ENCODE results near the gene TIMM21.

TIMM21 gene

GRCh38 chr18:74147491-74147778 is 888 bp upstream of the TIMM21 start:
- DNase-seq (ENCODE audit: low read depth in 2 of 2), result no peak

DNA sequence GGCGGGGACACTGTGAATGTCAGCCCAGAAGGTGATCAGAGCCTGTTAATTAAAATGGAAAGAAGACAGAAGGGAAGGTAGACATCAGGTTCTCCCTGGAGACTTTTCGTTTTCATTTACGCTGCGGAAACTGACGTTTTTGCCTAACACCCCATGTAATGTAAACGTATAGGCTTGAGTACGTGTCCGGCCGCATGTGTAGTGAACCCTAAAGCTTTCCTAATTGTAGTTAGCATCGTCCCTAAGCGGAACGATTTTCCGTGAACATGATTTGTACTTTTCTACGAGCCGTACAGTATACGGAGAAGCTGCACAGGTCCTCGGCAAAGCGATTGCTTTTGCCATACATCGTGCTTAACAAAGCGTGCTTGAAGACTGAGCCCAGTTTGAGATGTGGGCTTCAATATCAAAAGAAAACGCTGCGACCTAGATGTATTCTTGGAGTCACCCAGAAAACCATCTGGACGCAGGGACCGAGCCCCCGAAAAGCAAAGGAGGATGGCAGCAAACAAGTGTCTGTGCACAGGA is 284 bp downstream of the TIMM21 start:
- no peak for DNase-seq (ENCODE audit: low read depth in 2 of 2)

DNA sequence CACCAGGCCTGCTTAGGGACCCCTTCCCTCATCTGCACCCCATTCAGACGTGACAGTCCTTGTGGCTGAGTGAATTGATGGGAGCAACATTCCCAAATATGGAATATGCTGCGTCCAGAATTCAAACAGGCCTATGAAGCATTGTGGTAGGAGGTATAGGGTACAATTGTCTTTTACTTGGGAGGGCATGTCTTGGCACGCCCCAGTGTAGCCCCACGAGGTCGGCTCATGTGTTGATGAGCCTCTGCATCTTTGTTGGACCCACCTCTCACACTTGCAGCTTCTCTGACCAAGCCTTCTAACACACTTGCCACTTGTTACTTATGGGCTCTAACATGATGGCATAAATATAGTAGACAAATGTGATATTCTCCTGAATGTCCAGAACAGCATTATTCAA is 1.6 kb downstream of the TIMM21 start:
- no peak for DNase-seq (ENCODE audit: low read depth in 2 of 2)

GRCh38 chr18:74152270-74152669 is 3.9 kb downstream of the TIMM21 start:
- DNase-seq (ENCODE audit: low read depth in 2 of 2), result no peak

DNA sequence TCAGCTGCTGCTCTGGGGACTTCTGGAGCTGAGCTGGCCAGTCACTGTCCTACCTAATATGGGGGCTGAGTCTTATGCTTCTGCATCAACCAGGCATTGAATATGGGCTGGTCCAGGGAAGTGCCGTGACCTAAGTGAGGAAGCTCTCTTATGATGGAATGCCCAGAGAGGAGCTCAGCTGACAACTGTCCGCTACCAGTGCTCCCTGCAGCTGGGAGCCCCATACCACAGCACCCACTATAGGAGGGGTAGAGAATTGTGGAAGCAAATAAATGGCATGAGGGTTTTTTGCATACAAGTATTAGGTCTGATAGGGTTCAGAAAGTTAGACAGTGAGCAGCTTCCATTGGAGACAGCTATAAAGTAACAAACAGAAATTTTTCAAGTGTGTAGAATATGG is 4.5 kb downstream of the TIMM21 start:
- DNase-seq (ENCODE audit: low read depth in 2 of 2), result no peak

DNA sequence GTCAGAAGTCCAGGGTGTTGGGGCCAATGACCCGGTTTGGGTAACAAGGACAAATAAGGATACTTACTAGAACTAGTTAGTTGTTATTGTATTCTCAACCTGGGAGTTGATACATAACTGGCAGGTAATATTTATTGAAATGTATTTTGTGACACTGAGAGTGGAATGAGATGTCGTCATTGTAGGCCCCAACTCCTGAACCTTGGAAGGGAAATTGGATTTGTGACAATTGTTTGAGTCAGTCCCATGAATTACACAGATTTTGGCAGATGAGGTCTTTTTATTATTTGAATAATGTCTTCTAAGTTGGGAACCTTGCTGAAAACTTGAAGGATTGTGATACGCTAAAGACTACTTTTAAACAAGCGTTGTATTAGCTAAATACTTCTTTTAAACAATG is 5.1 kb downstream of the TIMM21 start:
- DNase-seq (ENCODE audit: low read depth in 2 of 2), result no peak

GRCh38 chr18:74153793-74154192 is 5.5 kb downstream of the TIMM21 start:
- no peak for DNase-seq (ENCODE audit: low read depth in 2 of 2)

GRCh38 chr18:74154716-74155115 is 6.4 kb downstream of the TIMM21 start:
- DNase-seq (ENCODE audit: low read depth in 2 of 2), result no peak

GRCh38 chr18:74155276-74155675 is 7.0 kb downstream of the TIMM21 start:
- DNase-seq (ENCODE audit: low read depth in 2 of 2), result no peak

GRCh38 chr18:74163019-74163660 is 14.8 kb downstream of the TIMM21 start:
- DNase-seq (ENCODE audit: low read depth in 2 of 2), result no peak

- no peak for DNase-seq (ENCODE audit: low read depth in 2 of 2)
Observed at GRCh38 chr18:74166386-74166785, 18.1 kb downstream of the TIMM21 start.

GRCh38 chr18:74171910-74172606 is 23.7 kb downstream of the TIMM21 start:
- no peak for DNase-seq (ENCODE audit: low read depth in 2 of 2)

DNA sequence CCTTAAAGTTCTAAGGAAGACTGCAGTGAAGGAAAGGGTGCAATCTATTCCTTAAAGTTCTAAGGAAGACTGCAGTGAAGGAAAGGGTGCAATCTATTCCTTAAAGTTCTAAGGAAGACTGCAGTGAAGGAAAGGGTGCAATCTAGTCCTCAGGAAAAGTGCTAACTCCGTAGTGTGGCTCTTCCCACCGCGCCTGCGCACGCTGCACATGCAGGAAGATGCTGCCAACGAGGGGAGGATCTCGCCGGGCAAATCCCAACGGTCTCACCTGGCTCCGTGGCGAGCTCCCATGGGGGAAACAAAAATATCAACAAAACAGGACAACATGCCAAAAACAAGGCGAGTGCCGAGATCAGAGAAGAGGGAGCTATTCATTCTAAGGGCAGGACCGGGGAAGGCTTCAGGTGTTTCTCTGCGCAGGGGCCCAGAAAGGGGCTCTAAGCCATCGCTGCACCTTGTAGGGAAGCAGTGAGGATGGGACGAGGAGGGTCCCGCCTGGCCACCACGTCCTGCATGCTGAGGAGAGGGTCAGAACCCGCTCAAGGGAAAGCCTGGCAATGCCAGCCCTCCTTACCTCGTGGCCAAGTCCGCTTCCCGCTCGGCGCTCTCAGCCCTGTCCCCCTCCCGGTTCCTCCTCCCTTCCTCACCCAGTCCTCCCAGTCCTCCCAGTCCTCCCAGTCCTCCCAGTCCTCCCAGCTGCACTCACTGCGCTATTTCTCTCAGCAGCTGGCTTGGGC is 24.5 kb downstream of the TIMM21 start:
- no peak for DNase-seq (ENCODE audit: low read depth in 2 of 2)

- DNase-seq (ENCODE audit: low read depth in 2 of 2), result no peak
Observed at GRCh38 chr18:74173434-74173750, 25.1 kb downstream of the TIMM21 start.

DNA sequence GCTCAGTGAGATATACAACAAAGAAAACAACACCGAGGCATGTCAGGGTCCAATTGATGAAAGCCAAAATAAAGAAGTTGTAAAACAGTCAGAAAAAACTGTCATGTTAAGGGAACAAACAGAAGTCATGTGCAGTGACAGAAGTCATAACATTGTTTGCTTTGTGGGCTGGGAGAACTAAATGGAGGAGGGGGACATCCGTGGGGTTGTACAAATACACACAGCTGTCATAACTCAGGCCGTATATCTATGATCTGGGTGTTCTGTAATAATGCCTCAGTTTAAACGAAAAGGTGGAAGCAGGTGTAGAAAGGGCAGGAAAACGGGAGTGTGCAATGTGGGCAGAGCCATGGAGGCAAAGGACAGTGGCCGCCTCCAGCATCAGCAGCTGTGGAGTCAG is 27.3 kb downstream of the TIMM21 start:
- DNase-seq (ENCODE audit: low read depth in 2 of 2), result no peak

- no peak for DNase-seq (ENCODE audit: low read depth in 2 of 2)
Observed at GRCh38 chr18:74178884-74179283, 30.6 kb downstream of the TIMM21 start.

- no peak for DNase-seq (ENCODE audit: low read depth in 2 of 2)
Observed at GRCh38 chr18:74179623-74180199, 31.4 kb downstream of the TIMM21 start.

- no peak for DNase-seq (ENCODE audit: low read depth in 2 of 2)
Observed at GRCh38 chr18:74182335-74182734, 34.0 kb downstream of the TIMM21 start.

DNA sequence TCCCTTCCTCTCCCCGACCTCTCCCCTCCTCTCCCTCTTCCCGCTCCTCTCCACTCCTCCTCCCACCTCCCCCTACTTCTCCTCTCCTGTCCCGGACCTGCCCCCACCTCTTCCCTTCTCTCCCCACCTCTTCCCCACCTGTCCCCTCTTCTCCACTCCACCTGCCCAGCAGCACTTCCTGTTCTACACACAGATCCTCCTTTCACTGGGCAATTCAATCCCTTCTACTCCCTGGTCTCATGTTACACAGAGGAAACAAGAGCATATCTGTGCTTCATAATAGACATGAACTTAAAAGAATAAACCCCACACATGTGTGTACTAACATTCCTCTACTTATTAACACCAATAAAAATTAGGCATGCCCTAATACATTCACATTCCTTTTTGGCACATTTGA is 34.8 kb downstream of the TIMM21 start:
- no peak for DNase-seq (ENCODE audit: low read depth in 2 of 2)

GRCh38 chr18:74184875-74185274 is 36.6 kb downstream of the TIMM21 start:
- no peak for DNase-seq (ENCODE audit: low read depth in 2 of 2)

GRCh38 chr18:74185860-74186259 is 37.5 kb downstream of the TIMM21 start:
- DNase-seq (ENCODE audit: low read depth in 2 of 2), result no peak

- no peak for DNase-seq (ENCODE audit: low read depth in 2 of 2)
Observed at GRCh38 chr18:74186661-74187060, 38.3 kb downstream of the TIMM21 start.

DNA sequence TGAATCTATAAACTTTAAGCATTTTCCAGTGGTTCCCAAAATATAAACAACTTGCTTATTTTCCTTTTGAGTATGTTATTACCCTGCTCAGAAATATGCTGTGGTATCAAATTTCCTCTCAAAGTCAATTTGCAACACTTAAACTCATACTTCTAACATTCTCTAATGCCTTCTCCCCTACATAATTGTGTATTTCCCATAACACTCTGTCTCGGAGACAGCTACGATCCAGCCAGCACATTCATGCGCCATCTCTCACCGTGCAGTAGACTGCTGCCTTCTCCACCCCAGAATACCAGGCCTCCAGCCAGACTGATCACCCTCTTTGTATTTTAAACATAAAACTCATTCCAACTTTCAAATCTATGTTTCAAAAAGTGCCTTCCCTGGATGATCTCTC is 41.8 kb downstream of the TIMM21 start:
- no peak for DNase-seq (ENCODE audit: low read depth in 2 of 2)

Data from stimulated activated CD8-positive, alpha-beta memory T cell treated with anti-CD3 and anti-CD28 coated beads, Interleukin-2, amount 100 ng/mL, for 1 hour (primary cell).